AG04449 (cell line): ENCODE data around the gene LGI1.

Source experiments
- CTCF ChIA-PET: fragments of 350-600 bp; formaldehyde crosslinking; extraction: SDS; loops from one replicate; lab custom pipeline; 2021; ENCODE audit warnings: antibody characterized with exemption; lab: Yijun Ruan, JAX
- POLR2A ChIA-PET: fragments of 400-600, 350-600 bp; formaldehyde crosslinking; extraction: SDS; loops from one replicate; lab custom pipeline; 2020; ENCODE audit warnings: antibody characterized with exemption, inconsistent platforms; lab: Yijun Ruan, JAX
- DNase-seq: peaks from one replicate; pipeline ENCODE4 v3.0.0-alpha.2; 2010; ENCODE audit warnings: low read depth, low spot score
- H3K4me3 ChIP-seq: 2 replicates; pipeline ENCODE4 v1.5.1; 2011; ENCODE audit warnings: low read depth, mild to moderate bottlenecking, control low read depth, low read length
- TF ChIP-seq, protein P1 (sequence below): IDR thresholded peaks from one replicate; pipeline ENCODE4 v1.5.1; 2011; ENCODE audit warnings: mild to moderate bottlenecking, moderate library complexity, low read length, control low read depth, inconsistent platforms; ENCODE audit not compliant: insufficient read depth; ENCODE audit errors: missing control alignments

Gene LGI1

GRCh38 chr10:93718937-93719725, 38.6 kb upstream of the LGI1 start:
- ChIA-PET CTCF (interaction anchor here (1.0 kb wide), 1 partner anchor 164 kb away, joined by 3 read pairs; no protein-coding TSS in a partner anchor), POLR2A (no interaction called here)
- no peak for DNase-seq
- TF ChIP-seq, protein P1, sequence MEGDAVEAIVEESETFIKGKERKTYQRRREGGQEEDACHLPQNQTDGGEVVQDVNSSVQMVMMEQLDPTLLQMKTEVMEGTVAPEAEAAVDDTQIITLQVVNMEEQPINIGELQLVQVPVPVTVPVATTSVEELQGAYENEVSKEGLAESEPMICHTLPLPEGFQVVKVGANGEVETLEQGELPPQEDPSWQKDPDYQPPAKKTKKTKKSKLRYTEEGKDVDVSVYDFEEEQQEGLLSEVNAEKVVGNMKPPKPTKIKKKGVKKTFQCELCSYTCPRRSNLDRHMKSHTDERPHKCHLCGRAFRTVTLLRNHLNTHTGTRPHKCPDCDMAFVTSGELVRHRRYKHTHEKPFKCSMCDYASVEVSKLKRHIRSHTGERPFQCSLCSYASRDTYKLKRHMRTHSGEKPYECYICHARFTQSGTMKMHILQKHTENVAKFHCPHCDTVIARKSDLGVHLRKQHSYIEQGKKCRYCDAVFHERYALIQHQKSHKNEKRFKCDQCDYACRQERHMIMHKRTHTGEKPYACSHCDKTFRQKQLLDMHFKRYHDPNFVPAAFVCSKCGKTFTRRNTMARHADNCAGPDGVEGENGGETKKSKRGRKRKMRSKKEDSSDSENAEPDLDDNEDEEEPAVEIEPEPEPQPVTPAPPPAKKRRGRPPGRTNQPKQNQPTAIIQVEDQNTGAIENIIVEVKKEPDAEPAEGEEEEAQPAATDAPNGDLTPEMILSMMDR = no peak
- no peak overlapping the region for H3K4me3 ChIP-seq

DNA sequence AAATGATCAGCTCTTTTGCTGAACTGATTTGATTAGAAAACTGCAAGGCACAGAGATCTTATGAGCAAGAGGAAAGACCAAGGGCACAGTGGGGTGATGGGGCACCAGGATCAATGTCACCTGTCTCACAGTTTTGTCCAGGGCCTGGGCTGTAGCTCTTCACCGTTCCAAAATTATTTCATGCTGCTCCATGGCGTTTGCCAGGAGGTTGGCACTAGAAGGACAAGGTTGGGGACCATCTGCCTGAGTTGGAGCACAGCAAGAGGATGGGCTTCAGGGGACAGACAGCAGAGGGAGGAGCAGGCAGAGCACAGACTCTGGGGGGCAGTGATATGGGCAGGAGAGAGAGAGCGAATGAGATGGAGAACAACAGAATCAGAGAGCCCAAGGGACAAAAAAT, 37.8 kb upstream of the LGI1 start:
- TF ChIP-seq, protein P1 = no peak
- DNase-seq = no peak
- ChIA-PET CTCF (interaction anchor here (1.2 kb wide), 1 partner anchor 165 kb away, joined by 4 read pairs; no protein-coding TSS in a partner anchor), POLR2A (no interaction called here)
- no peak overlapping the region for H3K4me3 ChIP-seq

GRCh38 chr10:93722550-93722949, 35.2 kb upstream of the LGI1 start:
- ChIA-PET POLR2A (interaction anchor here (0.6 kb wide), 1 partner anchor 388 kb away, joined by 3 read pairs; no protein-coding TSS in a partner anchor), CTCF (no interaction called here)
- no peak for DNase-seq
- no peak overlapping the region for H3K4me3 ChIP-seq
- TF ChIP-seq, protein P1 = no peak

GRCh38 chr10:93723153-93723552, 34.6 kb upstream of the LGI1 start:
- CTCF ChIA-PET = no interaction called here
- TF ChIP-seq, protein P1 = no peak
- POLR2A ChIA-PET = no interaction called here
- H3K4me3 ChIP-seq = no peak overlapping the region
- DNase-seq = no peak

DNA sequence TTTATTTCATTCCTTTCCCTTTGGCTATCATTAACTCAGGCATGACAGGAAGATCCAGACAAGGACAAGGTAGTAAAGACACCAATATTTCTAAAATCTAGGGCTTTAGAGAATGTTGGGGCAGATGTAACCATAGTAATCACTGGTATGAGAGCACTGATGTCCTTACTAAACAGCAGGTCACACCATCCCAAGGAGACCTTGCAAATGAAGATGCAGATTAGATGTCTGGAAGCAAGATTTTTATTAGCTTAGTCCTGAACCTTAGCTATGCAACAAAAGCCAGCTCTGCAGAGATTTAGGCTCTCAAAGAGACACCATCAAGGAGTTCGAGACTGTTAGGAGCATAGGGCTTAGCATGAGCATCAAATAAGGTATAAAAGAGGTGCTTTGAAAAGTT, 31.7 kb upstream of the LGI1 start:
- no peak overlapping the region for H3K4me3 ChIP-seq
- TF ChIP-seq, protein P1 = no peak
- DNase-seq = no peak
- ChIA-PET POLR2A (interaction anchor here (0.5 to 1.8 kb wide), 2 partner anchors 24 to 152 kb away, joined by 3 to 6 read pairs; partner anchors contain the start of gene FRA10AC1), CTCF (interaction anchor here (0.9 to 1.3 kb wide), 2 partner anchors 19 to 89 kb away, joined by 4 read pairs; no protein-coding TSS in a partner anchor)

GRCh38 chr10:93741367-93741766, 16.4 kb upstream of the LGI1 start:
- ChIA-PET CTCF (no interaction called here), POLR2A (no interaction called here)
- no peak for DNase-seq
- no peak overlapping the region for H3K4me3 ChIP-seq
- TF ChIP-seq, protein P1 = no peak
